Measurements from ENCODE around the gene POMP. TPM values are rescaled to one million over a fixed set of nuclear protein-coding genes. Genes with fewer than 3 reads are reported as not detected.

The POMP gene
- total RNA-seq, 1 donor from 2014 or later: 131 TPM

- Mint-ChIP-seq H3K27ac (ENCODE audit: unreplicated experiment) (no peak overlapping the region), H3K4me1 (ENCODE audit: low read depth, unreplicated experiment) (peaks cover 3% of the 10 kb centered on the region), H3K36me3 (ENCODE audit: low read depth, unreplicated experiment) (no peaks in the 10 kb centered on the region), H3K9me3 (ENCODE audit: unreplicated experiment) (peaks cover 8% of the 10 kb centered on the region), H3K27me3 (ENCODE audit: low read depth, unreplicated experiment) (no peaks in the 10 kb centered on the region), H3K4me3 (ENCODE audit: unreplicated experiment) (no peak overlapping the region)
- Histone ChIP-seq H3K4me3 (ENCODE audit: insufficient read depth, low read depth, low read length) (no peak overlapping the region), H3K27me3 (ENCODE audit: insufficient read depth, low read length) (no peaks in the 10 kb centered on the region), H3K27ac (ENCODE audit: low read depth, low read length) (no peak overlapping the region), H3K4me2 (ENCODE audit: low read length) (no peak overlapping the region), H4K20me1 (ENCODE audit: insufficient read depth, low read length) (no peaks in the 10 kb centered on the region), H2AFZ (ENCODE audit: low read depth, low read length) (no peak overlapping the region), H3K9me3 (ENCODE audit: insufficient read depth, low read depth, low read length) (no peaks in the 10 kb centered on the region), H3K9ac (ENCODE audit: low read length) (no peak overlapping the region), H3K36me3 (ENCODE audit: insufficient read depth, low read length) (no peaks in the 10 kb centered on the region), H3K79me2 (ENCODE audit: insufficient read depth, low read length) (no peaks in the 10 kb centered on the region), H3K4me1 (ENCODE audit: insufficient read depth, low read length) (peaks cover 1% of the 10 kb centered on the region)
- DNase-seq (ENCODE audit: low read depth) (no peak), FAIRE-seq (no peak)
- TF ChIP-seq CTCF (IDR thresholded peaks at IDR 0.05; ENCODE audit: insufficient read depth, low read depth, low read length): no peak
Measured at GRCh38 chr13:28641600-28641926, 17.4 kb upstream of the POMP start.

- Mint-ChIP-seq H3K27me3 (ENCODE audit: low read depth, unreplicated experiment) (no peaks in the 10 kb centered on the region), H3K9me3 (ENCODE audit: unreplicated experiment) (no peaks in the 10 kb centered on the region), H3K4me3 (ENCODE audit: unreplicated experiment) (no peak overlapping the region), H3K27ac (ENCODE audit: unreplicated experiment) (no peak overlapping the region), H3K4me1 (ENCODE audit: low read depth, unreplicated experiment) (peaks cover 3% of the 10 kb centered on the region), H3K36me3 (ENCODE audit: low read depth, unreplicated experiment) (no peaks in the 10 kb centered on the region)
- no peak for DNase-seq (ENCODE audit: low read depth)
- H3K9ac ChIP-seq (ENCODE audit: low read length): no peak overlapping the region
- no peaks in the 10 kb centered on the region for H4K20me1 ChIP-seq (ENCODE audit: insufficient read depth, low read length)
- peak overlapping the region; percentile 11 for H3K27ac ChIP-seq (ENCODE audit: low read depth, low read length)
- peaks cover 14% of the 10 kb centered on the region for H3K79me2 ChIP-seq (ENCODE audit: insufficient read depth, low read length)
- H3K36me3 ChIP-seq (ENCODE audit: insufficient read depth, low read length): no peaks in the 10 kb centered on the region
- H3K4me2 ChIP-seq (ENCODE audit: low read length): no peak overlapping the region
- H3K9me3 ChIP-seq (ENCODE audit: insufficient read depth, low read depth, low read length): no peaks in the 10 kb centered on the region
- no peaks in the 10 kb centered on the region for H3K27me3 ChIP-seq (ENCODE audit: insufficient read depth, low read length)
- H3K4me3 ChIP-seq (ENCODE audit: insufficient read depth, low read depth, low read length): no peak overlapping the region
- TF ChIP-seq EZH2 (IDR thresholded peaks at IDR 0.05; ENCODE audit: insufficient read depth, low read length): no peak
- TF ChIP-seq CTCF (IDR thresholded peaks at IDR 0.05; ENCODE audit: insufficient read depth, low read depth, low read length): no peak
- FAIRE-seq: no peak
- no peak overlapping the region for H2AFZ ChIP-seq (ENCODE audit: low read depth, low read length)
- no peaks in the 10 kb centered on the region for H3K4me1 ChIP-seq (ENCODE audit: insufficient read depth, low read length)
Measured at GRCh38 chr13:28650284-28650683, 8.6 kb upstream of the POMP start.

GRCh38 chr13:28651810-28652401 lies 7.0 kb upstream of the POMP start:
- H3K36me3 ChIP-seq (ENCODE audit: insufficient read depth, low read length): no peaks in the 10 kb centered on the region
- Mint-ChIP-seq H3K4me1 (ENCODE audit: low read depth, unreplicated experiment) (peaks cover 15% of the 10 kb centered on the region), H3K27ac (ENCODE audit: unreplicated experiment) (no peak overlapping the region), H3K9me3 (ENCODE audit: unreplicated experiment) (no peaks in the 10 kb centered on the region), H3K27me3 (ENCODE audit: low read depth, unreplicated experiment) (no peaks in the 10 kb centered on the region), H3K36me3 (ENCODE audit: low read depth, unreplicated experiment) (no peaks in the 10 kb centered on the region), H3K4me3 (ENCODE audit: unreplicated experiment) (no peak overlapping the region)
- no peaks in the 10 kb centered on the region for H3K27me3 ChIP-seq (ENCODE audit: insufficient read depth, low read length)
- no peaks in the 10 kb centered on the region for H4K20me1 ChIP-seq (ENCODE audit: insufficient read depth, low read length)
- DNase-seq (ENCODE audit: low read depth) (no peak), FAIRE-seq (no peak)
- no peak overlapping the region for H3K4me2 ChIP-seq (ENCODE audit: low read length)
- no peak overlapping the region for H2AFZ ChIP-seq (ENCODE audit: low read depth, low read length)
- H3K79me2 ChIP-seq (ENCODE audit: insufficient read depth, low read length): peaks cover 28% of the 10 kb centered on the region
- H3K9me3 ChIP-seq (ENCODE audit: insufficient read depth, low read depth, low read length): no peaks in the 10 kb centered on the region
- H3K9ac ChIP-seq (ENCODE audit: low read length): no peak overlapping the region
- H3K4me1 ChIP-seq (ENCODE audit: insufficient read depth, low read length): no peaks in the 10 kb centered on the region
- H3K4me3 ChIP-seq (ENCODE audit: insufficient read depth, low read depth, low read length): no peak overlapping the region
- TF ChIP-seq EZH2 (IDR thresholded peaks at IDR 0.05; ENCODE audit: insufficient read depth, low read length): no peak
- TF ChIP-seq CTCF (IDR thresholded peaks at IDR 0.05; ENCODE audit: insufficient read depth, low read depth, low read length): no peak
- no peak overlapping the region for H3K27ac ChIP-seq (ENCODE audit: low read depth, low read length)
